Stimulated activated CD8-positive, alpha-beta memory T cell treated with anti-CD3 and anti-CD28 coated beads, Interleukin-12 subunit alpha, Interleukin-12 subunit beta, amount 100 ng/mL, for 1 hour (primary cell): ENCODE measurements around the gene TSPAN4.

Source experiments
- DNase-seq: peaks from one replicate; pipeline ENCODE4 v3.0.0-alpha.2; 2020; ENCODE audit warnings: low read depth

Gene TSPAN4

DNA sequence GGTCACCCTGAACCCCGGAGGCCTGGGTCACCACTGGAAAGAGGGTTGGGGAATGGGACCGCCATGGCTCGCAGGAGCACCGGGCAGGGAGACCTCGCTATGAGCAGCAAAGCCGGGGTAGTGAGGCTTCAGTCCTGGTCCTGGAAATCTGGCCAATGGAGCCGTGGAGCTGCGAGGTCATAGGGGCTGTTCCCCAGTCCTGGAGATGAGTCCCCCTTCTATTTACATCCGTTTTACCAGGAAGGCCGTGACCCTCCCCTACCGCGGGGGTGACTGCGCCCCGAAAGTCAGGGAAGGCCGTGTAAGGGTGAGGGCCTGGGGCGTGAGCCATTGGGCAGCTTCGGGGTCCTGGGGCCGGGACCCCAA, 38.1 kb upstream of the TSPAN4 start:
- DNase-seq, result no peak

DNA sequence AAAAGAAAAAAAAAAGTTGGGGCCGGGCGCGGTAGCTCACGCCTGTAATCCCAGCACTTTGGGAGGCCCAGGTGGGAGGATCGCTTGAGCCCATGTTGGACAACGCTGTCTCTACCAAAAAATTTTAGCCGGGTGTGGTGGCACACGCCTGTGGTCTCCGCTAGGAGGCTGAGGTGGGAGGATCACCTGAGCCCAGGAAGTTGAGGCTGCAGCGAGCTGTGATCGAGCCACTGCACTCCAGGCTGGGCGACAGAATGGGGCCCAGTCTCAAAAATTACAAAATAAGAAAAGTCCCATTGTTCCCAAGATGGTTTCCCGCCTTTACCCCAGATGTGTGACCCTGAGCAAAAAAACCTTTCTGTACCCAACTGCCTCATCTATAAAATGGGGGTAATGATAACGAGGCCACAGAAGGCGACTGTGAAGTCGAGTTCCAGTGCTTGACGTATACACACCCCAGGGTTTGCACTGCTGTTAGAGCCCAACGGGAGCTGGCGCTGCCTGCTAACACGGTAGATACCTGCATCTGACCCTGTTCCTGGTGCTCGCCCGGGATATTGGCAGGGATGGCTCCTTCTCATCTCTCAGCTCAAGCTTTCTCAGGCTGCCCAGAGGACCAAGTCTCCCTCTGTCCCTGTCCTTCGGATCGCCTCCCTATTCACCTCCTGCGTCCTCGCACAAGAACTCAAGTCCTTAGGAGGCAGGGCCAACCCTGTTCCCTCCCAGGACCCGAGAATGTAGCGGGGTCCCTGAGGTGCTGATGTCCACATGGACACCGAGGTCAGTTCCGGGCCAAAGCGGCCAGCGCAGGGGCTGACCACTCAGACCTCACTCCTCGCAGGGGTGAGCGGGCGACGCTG, 34.0 kb upstream of the TSPAN4 start:
- DNase-seq, result no peak

DNA sequence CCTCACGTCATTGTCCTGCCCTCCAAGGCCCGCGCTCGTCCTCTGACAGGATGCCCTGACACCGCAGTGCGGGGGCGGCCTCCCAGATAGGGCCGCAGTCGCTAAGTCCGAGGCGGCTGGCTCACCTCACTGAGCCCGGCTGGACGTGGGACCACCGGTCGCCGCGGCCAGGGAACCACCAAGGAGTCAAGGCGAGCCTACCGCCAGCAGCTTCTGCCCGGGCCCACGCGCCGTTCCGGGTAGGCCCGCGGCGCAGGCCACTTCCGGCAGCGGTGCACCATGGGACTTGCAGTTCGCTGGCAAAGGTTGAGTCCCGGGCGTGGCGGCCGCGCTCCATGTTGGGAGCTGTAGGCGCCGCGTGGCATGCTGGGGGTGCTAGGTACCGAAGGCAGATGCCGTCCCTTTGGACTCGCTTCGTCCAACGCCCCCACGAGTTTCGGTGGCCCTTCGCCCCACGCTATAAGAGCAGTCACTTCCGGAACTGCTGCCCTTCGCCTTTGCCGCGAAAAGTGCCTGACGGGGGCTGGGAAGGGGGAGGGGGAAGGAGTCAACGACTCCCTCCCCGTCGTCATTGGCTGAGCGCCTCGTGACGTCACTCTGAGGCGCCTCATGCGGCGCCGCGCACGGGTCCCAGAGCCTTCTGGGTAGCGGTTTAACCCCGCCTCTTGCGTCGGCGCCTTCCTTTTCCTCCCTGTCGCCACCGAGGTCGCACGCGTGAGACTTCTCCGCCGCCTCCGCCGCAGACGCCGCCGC, 33.2 kb upstream of the TSPAN4 start, which contains the start of gene RPLP2:
Gene RPLP2, plus strand, starts transcription at position 681 of the 753 bp plus-strand sequence. CDS start 268 bp downstream, outside the sequence.
- peak; percentile 96 for DNase-seq

DNA sequence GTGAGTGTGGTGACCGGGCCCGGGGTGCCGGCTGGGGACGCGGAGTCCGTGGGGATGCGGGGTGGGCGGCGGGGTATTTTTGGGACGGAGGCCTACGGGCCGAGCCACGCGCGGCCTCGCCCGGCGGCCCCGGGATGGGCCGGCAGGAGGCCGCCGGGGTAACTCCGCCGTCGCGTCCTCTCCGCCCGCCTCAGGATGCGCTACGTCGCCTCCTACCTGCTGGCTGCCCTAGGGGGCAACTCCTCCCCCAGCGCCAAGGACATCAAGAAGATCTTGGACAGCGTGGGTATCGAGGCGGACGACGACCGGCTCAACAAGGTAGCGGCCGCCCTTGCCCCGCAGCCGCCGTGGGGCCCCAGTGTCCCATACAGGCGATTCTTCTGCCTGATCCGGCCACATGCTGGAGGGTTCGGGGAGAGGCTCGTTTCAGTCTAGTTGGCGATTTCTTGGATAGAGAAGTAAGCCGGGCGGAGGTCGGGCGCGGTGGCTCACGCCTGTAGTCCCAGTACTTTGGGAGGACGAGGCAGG, 32.5 kb upstream of the TSPAN4 start:
- DNase-seq, result no peak

DNA sequence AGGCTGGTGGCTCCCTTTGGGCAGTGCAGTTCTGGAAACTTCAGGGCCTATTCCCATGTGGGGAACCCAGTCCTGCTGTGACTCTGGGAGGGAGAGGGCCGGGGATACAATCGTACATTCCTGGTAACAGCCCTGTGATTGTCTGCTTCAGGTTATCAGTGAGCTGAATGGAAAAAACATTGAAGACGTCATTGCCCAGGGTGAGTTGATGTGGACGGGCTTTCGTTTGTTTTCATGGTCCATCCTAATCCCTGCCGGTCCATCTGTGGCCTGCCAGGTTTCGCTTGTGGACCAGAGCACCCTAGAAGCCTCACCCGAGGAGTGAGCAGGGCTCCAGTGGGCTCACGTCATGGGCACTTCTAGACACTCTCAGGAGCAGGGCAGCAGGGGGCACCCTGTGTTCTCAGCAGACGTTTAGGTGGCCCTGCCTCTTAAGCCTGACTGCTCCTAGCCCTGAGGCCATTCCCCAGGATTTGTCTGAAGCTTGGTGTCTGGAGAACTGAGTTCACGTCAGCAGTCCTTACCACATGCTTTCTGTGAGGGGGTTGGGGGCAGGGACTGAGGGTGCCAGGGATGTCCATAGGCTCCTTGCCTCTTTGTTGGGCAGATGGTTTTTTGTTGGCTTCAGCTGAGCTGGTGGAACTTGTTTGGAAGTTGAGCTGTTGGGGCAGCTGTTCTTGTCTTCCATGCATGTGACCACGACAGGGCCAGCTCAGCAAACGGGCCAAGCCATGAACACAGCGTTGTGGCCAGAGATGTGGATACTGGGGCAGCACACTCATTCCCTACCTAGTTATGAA, 31.0 kb upstream of the TSPAN4 start:
- DNase-seq, result no peak

DNA sequence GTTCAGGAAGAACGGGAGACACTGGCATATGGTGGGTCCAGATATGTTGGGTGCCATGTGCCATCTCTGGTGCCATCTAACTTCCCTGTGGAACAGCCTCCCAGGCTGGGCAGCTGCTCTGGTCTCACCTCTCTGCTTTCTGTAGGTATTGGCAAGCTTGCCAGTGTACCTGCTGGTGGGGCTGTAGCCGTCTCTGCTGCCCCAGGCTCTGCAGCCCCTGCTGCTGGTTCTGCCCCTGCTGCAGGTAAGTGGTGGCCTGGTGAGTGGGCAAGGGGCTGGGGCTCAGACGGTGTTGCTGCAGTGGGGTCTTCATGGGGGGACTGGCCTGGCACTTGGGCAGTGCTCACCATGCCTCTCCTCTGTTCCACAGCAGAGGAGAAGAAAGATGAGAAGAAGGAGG, 30.3 kb upstream of the TSPAN4 start:
- no peak for DNase-seq

DNA sequence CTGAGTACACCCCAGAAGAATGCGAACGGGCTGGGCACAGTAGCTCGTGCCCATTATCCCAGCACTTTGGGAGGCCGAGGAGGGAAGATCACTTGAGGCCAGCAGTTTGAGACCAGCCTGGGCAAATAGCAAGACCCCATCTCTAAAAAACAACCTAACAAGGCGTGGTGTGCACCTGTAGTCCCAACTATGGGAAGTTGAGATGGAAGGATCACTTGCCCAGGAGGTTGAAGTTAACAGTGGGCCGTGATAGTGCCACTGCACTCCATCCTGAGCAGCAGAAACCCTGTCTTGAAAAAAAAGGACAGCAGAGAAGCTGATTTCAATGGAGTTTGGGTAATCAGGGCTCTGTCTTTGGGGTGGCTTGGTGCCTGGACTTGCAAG, 29.6 kb upstream of the TSPAN4 start:
- DNase-seq, result no peak

DNA sequence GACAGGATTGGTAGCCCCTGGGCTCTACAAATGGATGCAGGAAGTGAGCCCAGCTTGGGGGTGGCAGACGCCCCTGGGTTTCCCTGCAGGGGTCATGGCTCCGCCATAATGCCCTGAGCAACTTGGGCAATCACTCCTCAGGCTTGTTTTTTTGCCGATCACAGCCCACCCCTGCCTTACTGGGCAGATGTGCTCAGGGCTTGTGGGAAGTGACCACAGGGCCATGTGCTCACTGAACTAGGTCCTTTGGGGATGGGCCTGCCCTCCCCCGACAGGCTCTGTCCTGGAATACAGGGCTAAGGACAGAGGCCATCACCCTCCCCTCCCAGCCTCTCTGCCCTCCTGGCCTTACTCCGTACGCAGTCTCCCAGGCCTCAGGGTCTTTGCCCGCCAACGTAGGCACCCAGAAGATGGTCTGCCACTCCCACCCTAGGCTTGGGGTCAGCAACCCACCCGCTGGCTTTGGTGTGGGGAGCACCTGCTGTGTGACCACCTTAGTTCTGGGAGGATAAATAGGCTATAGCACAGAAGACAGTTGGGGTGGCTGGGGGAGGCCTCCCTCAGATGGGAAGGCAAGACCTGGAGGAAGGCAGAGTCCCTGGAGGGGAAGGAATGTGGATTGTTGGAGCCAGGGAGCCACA, 29.1 kb upstream of the TSPAN4 start:
- DNase-seq, result no peak

DNA sequence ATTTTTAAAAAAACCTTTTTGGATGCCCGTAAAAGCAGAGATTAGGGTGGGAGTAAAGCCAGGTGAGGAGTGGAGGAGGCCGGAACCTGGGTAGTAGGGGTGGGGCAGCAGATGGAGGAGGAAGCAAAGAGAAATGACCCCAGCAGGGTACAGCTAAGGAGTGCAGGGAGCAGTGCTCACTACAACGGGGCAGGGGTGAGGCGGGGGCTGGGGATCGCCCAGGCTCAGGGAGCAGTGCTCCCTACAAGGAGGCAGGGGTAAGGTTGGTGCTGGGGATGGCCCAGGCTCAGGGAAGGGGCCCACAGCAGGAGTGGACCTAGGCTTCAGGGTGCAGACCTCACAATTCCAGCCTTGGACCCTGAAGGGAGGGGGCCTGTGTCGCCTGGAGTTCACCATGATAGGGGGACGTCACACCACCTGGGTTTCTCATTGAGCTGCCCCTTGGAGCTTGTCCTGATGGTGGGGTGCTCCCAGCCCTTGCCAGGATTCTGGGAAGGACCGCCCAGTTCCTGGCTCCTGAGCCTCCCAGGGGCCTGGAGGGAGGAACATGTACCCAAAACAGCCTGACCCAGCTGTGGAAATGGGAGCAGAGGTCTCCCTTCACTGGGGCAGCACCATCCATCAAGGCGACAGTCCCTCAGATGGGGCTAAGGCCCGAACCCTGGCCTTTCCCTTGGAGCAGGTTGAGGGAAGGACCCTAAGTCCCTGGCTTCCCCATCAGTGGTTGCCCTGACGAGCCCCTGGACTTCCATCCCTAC, 26.8 kb upstream of the TSPAN4 start:
- no peak for DNase-seq

DNA sequence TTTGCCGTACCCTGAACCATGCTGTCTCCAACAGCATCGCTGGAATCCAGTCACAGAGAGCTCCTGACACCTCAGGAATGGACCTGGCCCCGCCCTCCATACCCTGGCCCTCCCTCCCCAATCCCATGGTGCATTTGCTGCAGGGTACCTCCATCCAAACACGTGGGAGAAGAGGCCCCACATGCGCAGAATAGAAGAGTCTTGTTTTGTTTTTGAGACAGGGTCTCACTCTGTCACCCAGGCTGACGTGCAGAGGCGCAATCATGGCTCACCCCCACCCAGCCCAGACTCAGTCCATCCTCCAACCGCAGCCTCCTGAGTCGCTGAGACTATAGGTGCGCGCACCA, 26.2 kb upstream of the TSPAN4 start:
- no peak for DNase-seq

DNA sequence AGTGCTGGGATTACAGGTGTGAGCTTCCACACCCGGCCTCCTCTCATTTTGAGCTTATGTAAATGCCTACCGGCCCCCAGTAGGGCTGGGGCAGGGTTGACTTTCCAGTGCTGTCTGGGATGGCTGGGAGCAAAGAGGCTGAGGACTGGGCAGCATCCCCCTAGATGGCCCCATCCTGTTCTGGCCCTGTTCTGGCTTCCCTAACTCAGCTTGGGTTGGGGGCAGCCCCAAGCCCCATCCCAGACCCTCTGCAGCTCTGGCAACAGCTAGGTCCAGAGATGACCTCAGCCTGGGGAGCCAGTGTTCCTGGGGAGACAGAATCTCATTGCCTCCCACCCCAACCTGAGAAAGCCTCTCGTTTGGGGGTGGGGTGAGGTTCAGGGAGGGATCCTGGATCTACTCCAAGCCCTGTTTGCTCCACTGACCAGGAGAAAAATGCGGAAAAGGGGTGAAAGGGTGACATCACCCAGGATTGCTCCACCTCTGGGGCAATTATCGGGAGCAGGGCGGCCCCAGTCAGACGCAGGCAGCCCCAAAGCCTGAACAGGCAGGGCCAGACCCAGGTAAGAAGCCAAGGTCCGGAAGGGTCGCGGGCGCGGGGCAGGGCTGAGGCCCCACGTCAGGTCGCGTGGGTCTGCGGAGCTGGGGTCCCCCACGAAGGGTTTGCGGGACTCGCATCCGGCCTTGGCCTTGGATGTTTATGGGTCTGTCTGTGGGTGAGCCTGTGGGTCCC, 24.1 kb upstream of the TSPAN4 start, which contains the start of gene PNPLA2:
Gene PNPLA2, plus strand, starts transcription at position 519 of the 733 bp plus-strand sequence. CDS start 805 bp downstream, outside the sequence.
- DNase-seq, result no peak

DNA sequence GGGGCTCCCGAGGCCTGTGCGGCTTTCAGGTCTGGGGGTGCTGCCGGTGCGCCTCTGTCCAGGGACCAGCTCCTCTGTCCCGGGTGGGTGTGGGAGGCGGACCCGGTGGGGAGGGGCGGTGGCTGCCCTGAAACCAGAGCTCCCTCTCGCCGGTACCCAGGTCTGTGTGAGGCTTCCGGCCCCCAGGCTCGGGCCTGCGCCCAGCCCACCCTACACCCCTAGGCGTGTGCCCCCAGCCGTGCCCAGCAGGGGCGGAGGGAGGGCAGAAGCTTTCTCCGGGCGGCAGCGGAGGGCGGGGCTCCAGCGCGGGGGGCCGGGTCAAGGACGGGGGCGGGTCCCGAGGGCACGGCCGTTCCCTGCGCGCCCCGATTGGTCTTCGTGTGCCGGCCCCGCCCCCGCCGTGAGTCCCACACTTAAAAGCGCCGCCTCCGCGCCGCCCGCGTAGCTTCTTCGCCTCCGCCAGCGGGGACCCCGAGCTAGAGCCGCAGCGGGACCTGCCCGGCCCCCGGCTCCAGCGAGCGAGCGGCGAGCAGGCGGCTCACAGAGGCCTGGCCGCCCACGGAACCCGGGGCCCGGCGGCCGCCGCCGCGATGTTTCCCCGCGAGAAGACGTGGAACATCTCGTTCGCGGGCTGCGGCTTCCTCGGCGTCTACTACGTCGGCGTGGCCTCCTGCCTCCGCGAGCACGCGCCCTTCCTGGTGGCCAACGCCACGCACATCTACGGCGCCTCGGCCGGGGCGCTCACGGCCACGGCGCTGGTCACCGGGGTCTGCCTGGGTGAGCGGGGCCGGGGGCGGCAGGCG, 23.3 kb upstream of the TSPAN4 start:
- peak; percentile 87 for DNase-seq

DNA sequence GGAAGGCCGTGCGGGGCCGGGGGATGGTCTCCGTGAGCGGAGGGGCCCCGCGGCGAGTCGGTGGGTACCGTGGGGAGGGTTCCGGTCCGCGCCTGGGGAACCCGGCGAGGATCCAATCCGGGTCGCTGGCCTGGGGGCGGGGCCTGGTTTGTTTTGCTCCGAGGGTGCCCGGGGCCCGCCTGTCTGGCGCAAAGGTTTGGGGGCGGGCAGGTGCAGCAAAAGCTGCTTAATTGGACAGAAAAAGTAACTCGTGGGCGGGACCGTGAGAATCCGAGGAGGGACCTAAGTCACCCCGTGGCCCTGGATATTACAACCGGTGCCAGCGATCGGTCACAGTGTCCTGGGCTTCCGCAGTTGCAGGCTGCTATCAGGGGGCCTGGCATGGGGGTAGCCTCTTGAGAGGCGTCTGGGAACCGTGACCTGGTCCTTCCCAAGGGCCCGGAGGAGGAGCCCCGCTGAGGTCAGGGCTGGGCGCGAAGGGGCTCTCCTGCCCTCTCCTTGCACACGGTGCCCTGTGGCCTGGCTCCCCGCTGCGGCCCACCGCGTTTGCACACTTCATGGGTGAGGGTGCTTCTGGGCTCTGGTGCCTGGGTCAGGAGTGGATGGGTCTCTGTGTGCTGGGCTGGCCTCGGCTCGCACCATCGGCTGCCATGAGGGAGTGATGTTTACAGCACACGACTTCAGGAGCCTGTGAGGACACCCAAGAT, 22.6 kb upstream of the TSPAN4 start:
- DNase-seq, result peak; percentile 91

DNA sequence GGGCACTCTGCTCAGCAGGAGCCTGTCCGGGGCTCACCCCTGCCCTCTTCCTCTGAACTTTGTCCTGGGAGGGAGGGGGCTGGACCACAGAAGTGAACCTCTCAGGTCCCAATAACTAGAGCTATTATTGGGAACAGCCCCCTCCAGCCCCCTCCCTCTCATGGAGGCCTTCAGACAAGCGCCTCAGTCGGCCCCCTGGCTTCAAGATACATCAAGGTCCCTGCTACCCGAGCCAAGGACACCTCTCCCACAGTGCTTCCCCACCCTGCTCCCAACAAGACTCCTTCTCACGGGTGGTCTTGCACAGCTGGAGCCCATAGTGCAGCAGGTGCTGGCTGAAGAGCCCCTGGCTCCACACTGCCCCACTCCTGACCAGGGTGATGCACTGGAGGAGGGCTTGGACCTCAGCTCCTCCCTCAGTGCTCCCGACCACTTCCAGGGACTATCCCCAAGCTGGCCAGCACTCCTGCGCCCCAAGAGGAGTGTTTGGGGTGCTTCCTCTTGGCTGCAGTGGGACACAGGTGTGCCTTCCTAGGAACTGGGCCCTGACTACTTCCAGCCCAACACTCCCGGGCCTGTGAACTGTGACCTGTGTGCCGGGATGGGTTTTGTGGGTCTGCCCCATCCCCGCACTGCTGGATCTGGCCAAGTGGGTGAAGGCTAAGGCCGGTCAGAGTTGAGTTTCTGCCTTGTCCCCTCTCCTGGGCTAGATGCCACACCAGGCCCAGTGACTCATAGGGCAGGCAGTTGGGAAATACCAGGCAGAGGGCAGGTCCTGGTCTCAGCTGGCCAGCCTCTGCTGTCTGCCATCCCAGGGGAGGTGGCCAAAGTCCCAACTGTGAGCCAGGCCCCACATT, 21.8 kb upstream of the TSPAN4 start:
- DNase-seq, result no peak

DNA sequence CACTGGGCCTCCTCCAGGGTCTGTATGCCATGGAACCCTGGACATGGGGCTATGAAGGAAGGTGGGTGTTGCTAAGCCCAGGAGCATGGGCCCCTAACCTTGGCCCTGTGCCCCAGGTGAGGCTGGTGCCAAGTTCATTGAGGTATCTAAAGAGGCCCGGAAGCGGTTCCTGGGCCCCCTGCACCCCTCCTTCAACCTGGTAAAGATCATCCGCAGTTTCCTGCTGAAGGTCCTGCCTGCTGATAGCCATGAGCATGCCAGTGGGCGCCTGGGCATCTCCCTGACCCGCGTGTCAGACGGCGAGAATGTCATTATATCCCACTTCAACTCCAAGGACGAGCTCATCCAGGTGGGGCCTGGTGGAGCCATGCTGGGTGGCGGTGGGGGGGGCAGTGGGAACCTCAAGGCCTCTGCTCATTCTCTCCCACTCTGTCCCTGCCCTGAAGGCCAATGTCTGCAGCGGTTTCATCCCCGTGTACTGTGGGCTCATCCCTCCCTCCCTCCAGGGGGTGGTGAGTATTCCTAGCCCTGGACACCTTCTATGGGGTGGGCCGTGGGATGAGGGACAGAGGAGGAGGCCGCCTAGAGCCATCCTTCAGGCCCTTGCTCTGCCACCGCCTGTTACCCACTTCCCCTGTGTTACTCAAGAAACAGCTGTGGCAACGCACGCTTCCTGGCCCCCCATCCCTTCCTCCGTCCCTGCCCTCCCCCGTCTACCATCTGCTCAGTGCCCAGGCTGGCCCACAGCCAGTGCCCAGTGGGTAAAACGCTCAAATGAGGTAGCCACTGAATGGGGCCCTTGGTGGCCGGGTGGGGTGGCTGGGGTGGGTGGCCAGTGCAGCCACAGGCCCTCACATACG, 20.9 kb upstream of the TSPAN4 start:
- no peak for DNase-seq

DNA sequence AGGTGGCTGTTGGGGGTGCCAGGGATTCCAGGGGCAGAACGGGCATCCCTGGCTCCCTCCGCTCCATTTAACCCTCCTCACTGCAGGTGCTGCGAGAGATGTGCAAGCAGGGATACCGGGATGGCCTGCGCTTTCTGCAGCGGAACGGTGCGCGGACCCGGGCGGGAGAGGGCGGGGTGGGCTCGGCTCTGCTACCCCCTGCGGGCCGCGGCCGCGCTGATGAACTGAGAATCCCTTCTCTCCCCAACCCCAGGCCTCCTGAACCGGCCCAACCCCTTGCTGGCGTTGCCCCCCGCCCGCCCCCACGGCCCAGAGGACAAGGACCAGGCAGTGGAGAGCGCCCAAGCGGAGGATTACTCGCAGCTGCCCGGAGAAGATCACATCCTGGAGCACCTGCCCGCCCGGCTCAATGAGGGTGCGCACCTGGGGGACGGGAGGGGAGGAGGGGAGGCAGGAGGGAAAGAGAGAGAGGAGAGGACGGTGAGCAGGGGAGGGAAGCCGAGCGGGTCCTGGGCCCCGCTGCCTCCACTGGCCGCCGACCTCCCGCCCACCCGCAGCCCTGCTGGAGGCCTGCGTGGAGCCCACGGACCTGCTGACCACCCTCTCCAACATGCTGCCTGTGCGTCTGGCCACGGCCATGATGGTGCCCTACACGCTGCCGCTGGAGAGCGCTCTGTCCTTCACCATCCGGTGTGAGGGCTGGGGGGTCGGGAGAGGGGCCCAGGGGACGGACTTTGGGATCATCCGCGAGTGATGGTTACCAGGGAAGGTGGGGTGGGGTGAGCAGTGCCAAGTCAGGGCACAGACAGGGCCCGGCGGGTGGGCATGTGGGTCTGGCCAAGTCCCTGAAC, 19.0 kb upstream of the TSPAN4 start:
- DNase-seq, result no peak
